HL-60 (cell line): ENCODE results near the gene HMGCS2.
"Not testable (repeated sequence)": the region's sequence is repeated elsewhere in the genome, so short reads cannot be mapped to it uniquely, and the experiment has no call there.

Experiments used
- DNase-seq, 2 experiments: peaks; one replicate each; pipeline ENCODE4 v3.0.0-alpha.2; 2010 to 2020; ENCODE audit warnings: low read depth in 1 of 2, low spot score in 1 of 2
- H3K27ac ChIP-seq: fragments of 250-450 bp; sonication (Bioruptor Pico); replicated peaks from 2 replicates; pipeline ENCODE4 v1.5.1; 2020; ENCODE audit warnings: mild to moderate bottlenecking, moderate library complexity
- H3K27me3 ChIP-seq: fragments of 250-450 bp; sonication (Bioruptor Pico); 2 replicates; pipeline ENCODE4 v1.5.1; 2021; ENCODE audit warnings: mild to moderate bottlenecking, moderate library complexity; ENCODE audit not compliant: insufficient read depth, poor library complexity, severe bottlenecking
- H3K4me3 ChIP-seq: replicated peaks from 2 replicates; pipeline ENCODE4 v1.5.1; 2011; ENCODE audit warnings: mild to moderate bottlenecking, control low read depth, low read length; ENCODE audit not compliant: insufficient read depth
- CTCF ChIP-seq: IDR thresholded peaks from one replicate; pipeline ENCODE4 v1.5.1; 2011; ENCODE audit warnings: low read length, control low read depth, inconsistent platforms; ENCODE audit not compliant: insufficient read depth
- GABPA ChIP-seq: IDR thresholded peaks from 2 replicates; pipeline ENCODE4 v1.6.1; 2012; ENCODE audit warnings: low read depth
- POLR2AphosphoS5 ChIP-seq: IDR thresholded peaks from 2 replicates; pipeline ENCODE4 v1.6.1; 2012; ENCODE audit warnings: low read depth
- REST ChIP-seq: IDR thresholded peaks from 2 replicates; pipeline ENCODE4 v1.6.1; 2012; ENCODE audit warnings: low read depth; ENCODE audit not compliant: insufficient replicate concordance
- SPI1 ChIP-seq: IDR thresholded peaks from 2 replicates; pipeline ENCODE4 v1.6.1; 2012; ENCODE audit warnings: low read depth, mild to moderate bottlenecking, borderline replicate concordance

HMGCS2 gene

DNA sequence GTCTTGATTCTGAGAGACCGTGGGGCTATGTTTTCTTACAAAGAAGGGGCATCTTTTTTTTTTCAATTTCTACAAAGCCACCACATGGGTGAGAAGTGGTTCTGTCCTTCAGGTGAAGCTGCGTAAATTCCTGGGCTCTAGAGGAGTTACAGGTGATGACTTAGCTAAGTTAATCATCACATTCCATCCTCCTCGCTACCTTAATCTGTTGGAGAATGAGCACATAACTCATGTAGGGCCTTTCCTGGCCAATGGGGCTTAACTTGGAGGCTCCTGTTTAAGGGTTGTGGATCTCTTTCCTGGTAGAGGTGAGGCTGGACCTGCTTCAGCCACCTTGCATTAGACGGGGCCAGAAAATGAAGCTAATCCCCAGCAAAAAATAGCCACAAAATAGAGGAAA lies 22.7 kb upstream of the HMGCS2 start:
- no peak for DNase-seq
- no peak for TF ChIP-seq REST
- TF ChIP-seq CTCF: no peak
- no peak for TF ChIP-seq POLR2AphosphoS5
- TF ChIP-seq GABPA: no peak
- Histone ChIP-seq H3K4me3 (no peak overlapping the region), H3K27ac (no peak overlapping the region), H3K27me3 (no peaks in the 10 kb centered on the region)

DNA sequence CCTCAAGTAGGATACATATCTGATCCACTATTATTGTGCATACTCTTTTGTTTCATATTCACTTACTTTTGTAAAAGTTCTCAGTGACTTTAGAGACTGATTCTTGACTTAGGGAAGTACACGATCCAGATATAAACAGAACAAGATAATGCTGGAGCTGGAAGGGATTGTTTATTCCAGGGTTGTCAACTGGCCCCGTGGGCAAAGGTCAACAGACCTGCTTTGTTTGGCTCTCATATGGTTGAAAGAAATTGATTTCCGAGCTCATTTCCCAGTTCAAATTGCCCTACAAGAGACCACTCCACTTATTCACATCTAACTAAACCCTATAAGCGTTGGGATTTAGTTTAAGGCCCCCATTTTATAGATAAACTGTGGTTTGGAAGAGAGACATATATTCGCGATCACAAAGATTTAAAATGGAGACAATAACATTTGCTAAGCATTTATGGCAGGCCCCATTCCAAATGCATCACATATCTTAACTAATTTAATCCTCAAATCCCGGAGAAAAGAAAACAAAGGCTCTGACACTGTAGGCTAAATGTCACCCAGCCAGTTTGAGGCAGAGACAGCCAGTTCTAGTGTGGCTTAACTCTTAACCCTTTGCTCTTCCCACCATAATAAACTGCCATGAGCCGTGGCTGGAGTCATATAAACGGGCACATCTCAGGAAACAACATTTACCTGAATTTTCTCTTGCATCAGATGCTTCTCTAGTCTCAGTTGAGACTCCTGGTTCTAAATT lies 21.9 kb upstream of the HMGCS2 start:
- H3K4me3 ChIP-seq: no peak overlapping the region
- no peak overlapping the region for H3K27ac ChIP-seq
- no peaks in the 10 kb centered on the region for H3K27me3 ChIP-seq
- DNase-seq: no peak
- TF ChIP-seq REST (no peak), CTCF (no peak), SPI1 (no peak), GABPA (no peak), POLR2AphosphoS5 (no peak)

DNA sequence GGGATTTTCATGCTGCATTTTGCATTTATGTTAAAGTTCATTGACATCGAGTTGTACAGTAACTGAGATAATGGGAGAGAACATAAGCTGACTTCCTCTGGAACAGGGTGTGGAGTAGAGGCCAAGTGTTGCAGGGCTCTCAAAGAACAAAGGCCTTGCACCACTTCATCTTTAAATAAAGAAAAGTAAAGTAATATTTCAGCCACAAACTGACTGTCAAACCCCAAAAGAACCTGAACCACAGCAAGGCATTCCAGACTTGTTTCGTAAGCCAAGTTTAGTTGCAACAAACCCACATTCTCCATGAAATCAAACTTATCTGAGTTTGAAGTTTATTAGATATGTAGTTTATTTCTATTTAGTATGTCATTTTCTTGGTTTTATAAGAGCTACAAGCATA lies 19.1 kb upstream of the HMGCS2 start:
- no peak; the same call in 1 of the 2 replicates for TF ChIP-seq SPI1
- TF ChIP-seq POLR2AphosphoS5: no peak
- TF ChIP-seq CTCF: no peak
- TF ChIP-seq GABPA: no peak
- no peak for TF ChIP-seq REST
- no peak overlapping the region for H3K27ac ChIP-seq
- H3K4me3 ChIP-seq: no peak overlapping the region
- no peaks in the 10 kb centered on the region for H3K27me3 ChIP-seq
- peak; percentile 56 to 60 for DNase-seq

- not testable (repeated sequence) for H3K27ac ChIP-seq, H3K27me3 ChIP-seq, H3K4me3 ChIP-seq
- peak in 1 of 2 experiments; percentile 37 for DNase-seq
Measured at GRCh38 chr1:119786473-119787050, 17.9 kb upstream of the HMGCS2 start.

DNA sequence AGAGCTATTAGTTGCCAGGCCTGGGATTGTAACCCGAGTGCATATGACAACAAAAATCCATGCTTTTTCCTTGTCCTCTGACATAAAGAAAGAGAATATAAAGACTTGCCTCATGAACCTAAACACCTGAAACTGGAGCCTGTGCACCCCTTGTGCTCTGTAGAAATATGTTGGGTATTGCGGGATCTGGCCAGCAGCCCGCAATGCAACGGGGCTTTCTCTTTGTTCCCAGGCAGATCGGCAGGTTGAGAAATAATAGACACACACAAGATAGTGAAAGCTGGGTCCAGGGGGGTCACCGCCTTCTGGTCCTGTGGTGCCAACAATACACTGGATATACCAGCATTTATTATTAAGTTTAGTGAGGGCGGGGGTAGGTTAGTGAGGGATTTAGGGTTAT lies 17.3 kb upstream of the HMGCS2 start:
- H3K27ac ChIP-seq, H3K27me3 ChIP-seq, H3K4me3 ChIP-seq: not testable (repeated sequence)
- DNase-seq: peak in 1 of 2 experiments; percentile 15
